ENCODE data around the gene SHROOM4.

SHROOM4 gene

GRCh38 chrX:50618788-50619558 is 195.0 kb downstream of the SHROOM4 start:
- DNase-seq (ENCODE audit: low read depth in 2 of 2): no peak

DNA sequence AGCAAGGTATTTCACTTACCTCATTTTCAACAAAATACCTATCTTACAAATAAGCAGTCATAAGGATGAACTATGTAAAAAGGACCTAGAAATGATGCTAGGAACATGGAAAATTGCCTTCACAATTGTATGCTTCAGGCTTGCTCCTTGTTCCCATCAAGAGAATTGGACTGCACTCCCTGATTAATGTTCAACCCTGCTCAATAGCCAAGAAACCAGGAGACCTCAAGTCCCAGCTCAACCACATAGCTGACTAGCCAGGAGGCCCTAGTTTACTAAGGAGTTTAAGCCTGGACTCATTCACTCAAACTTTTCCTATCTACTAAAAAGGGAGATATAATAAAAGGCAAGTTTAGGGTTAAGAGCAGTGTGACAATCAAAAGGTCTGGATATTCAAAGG is 196.8 kb downstream of the SHROOM4 start:
- DNase-seq (ENCODE audit: low read depth in 2 of 2): no peak

DNA sequence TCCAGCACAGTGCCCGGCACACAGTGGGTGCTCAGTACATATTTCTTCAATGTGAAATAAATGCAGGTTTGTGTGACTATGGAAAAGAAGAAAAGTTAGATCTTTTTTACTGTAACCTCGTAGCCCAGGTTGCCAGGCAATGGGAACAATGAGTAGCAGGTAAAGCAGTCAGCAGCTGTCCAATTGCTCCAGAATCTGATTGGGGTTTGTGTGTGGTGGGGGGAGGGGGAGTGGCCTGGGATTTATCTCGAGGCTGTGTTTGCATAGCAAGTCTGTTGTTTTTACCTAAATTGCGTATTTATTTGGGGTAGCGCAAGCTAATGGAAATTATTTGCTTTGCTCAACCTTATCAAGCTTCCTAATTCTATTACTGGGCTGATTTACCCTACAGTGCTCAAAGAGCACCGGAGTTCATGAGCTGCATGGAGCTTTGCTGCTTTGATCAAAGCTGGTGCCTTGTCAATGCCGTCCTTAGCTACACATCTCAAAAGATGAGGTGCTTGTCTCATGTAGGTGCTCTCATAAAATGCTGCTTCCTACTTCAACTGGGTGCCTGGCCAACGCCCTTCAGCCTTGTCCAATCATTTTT is 198.3 kb downstream of the SHROOM4 start:
- DNase-seq (ENCODE audit: low read depth in 2 of 2): no peak

DNA sequence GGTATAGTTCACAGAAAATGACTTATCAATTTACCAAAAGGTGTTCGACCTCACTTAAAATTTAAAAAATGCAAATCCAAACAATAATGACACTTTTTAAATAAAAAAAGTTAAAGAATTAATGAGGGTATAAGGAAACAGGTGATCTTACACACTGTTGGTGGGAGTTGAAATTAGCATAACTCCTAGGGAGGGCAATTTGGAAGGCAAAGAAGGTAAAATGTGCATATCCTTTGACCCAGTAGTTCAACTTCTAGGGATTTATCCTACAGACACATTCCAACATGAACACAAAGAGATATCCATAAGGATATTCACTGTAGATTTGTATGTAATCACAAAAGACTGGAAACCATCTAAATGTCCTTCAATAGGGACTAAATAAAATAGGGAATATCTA is 199.5 kb downstream of the SHROOM4 start:
- no peak for DNase-seq (ENCODE audit: low read depth in 2 of 2)

GRCh38 chrX:50613846-50614245 is 200.1 kb downstream of the SHROOM4 start:
- DNase-seq (ENCODE audit: low read depth in 2 of 2): no peak

- DNase-seq (ENCODE audit: low read depth in 2 of 2): no peak
Observed at GRCh38 chrX:50609796-50610195, 204.2 kb downstream of the SHROOM4 start.

- no peak for DNase-seq (ENCODE audit: low read depth in 2 of 2)
Observed at GRCh38 chrX:50606300-50606950, 207.6 kb downstream of the SHROOM4 start.

DNA sequence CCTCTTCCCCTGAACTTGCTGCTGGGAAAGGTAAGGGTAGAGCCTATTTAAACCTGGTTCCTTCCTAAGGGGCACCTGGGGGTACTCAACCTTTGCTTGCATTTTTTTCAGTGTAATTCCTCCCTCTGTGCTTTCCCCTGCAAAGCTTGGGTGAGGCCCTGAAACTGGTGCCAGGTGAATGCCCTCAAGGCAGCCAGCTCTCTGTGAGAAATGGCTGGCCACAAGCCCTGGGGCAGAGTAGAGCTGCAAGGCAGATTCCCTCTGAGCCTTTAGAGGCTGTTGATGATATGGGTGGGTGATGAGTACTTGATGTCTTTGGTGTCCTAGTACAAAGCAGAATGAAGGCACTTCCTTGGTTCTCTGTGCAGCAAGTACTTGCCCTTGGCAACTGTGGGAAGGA is 217.9 kb downstream of the SHROOM4 start:
- no peak for DNase-seq (ENCODE audit: low read depth in 2 of 2)

GRCh38 chrX:50594788-50595187 is 219.2 kb downstream of the SHROOM4 start:
- DNase-seq (ENCODE audit: low read depth in 2 of 2): no peak

- no peak for DNase-seq (ENCODE audit: low read depth in 2 of 2)
Observed at GRCh38 chrX:50586980-50587379, 227.0 kb downstream of the SHROOM4 start.

- DNase-seq (ENCODE audit: low read depth in 2 of 2): no peak
Observed at GRCh38 chrX:50586407-50586806, 227.6 kb downstream of the SHROOM4 start.

- no peak for DNase-seq (ENCODE audit: low read depth in 2 of 2)
Observed at GRCh38 chrX:50581405-50581804, 232.6 kb downstream of the SHROOM4 start.

DNA sequence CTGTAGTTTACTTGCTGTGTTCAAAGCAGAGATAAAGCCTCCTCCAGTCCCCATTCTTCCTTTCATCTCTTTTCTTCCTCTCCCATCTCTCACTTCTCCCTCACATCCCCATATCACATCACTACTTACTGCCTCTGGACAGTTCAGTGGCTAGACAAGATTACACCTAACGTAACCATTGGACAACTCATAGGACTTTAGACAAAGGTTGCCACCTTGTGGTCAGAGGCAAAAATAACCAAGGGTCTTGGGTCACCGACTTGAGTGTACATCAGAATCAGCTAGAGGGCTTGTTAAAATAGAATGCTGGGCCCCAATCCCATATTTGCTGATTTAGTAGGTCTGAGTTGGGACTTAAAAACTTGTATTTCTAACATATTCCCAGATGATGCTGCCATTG is 234.0 kb downstream of the SHROOM4 start:
- DNase-seq (ENCODE audit: low read depth in 2 of 2): peak in 1 of 2 donors; percentile 5

DNA sequence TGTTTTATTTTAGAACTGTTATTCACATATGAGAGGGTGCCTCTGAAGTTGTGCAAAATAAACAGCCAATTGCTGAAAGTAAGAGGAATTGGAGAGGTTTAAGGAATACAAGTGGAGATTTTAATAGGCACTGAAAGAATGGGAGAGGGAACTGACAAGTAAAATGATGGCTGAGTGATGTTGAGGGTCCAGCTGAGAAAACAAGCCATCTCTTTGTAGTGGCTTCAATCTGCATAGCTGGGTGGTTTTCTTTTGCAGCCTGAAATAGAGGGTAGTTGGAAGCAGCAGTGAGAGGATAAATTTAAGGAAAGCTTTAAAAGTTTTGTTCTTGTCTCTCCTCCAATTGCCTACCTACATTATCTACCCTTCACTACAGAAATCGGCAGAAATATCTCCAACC is 236.7 kb downstream of the SHROOM4 start:
- DNase-seq (ENCODE audit: low read depth in 2 of 2): no peak

- no peak for DNase-seq (ENCODE audit: low read depth in 2 of 2)
Observed at GRCh38 chrX:50567636-50568035, 246.4 kb downstream of the SHROOM4 start.

DNA sequence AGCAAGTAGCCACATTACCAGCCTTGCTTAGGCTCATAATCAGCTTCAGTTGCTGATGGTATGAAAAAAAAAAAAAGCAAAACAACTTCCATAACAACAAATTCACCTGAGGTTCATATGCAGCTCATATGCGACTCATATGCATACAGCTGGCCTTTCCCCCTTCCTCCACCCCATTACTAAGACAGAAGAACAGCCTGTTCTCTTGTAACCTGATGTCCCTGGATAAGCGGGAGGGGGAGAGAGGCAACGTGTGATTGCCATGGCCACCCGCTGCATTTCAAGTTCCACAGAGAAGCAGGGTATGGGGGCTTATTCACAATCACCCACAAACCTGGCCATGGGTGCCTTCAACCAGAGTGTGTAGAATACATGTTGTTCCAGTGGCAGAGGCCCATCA is 248.3 kb downstream of the SHROOM4 start:
- DNase-seq (ENCODE audit: low read depth in 2 of 2): no peak
